GM13977 (cell line): ENCODE measurements around the gene KCNQ1.

Experiments used
- DNase-seq: peaks from one replicate; pipeline ENCODE4 v3.0.0; 2012; ENCODE audit warnings: low spot score
- in situ Hi-C: fragments of 300-500 bp; cut with MboI; formaldehyde crosslinking; loops from one replicate; pipeline ENCODE4 v1.12.0; 2022; ENCODE audit warnings: low sequenced_read_pairs, low pct_unique_long_range_greater_than_20kb, mixed read lengths, inconsistent platforms; ENCODE audit not compliant: unreplicated experiment
- TF ChIP-seq, protein P1 (sequence below): IDR thresholded peaks from 2 replicates; pipeline ENCODE4 v1.5.1; 2012; ENCODE audit warnings: mild to moderate bottlenecking, control low read depth; ENCODE audit not compliant: insufficient read depth; ENCODE audit errors: extremely low read depth, missing control alignments

Gene KCNQ1

DNA sequence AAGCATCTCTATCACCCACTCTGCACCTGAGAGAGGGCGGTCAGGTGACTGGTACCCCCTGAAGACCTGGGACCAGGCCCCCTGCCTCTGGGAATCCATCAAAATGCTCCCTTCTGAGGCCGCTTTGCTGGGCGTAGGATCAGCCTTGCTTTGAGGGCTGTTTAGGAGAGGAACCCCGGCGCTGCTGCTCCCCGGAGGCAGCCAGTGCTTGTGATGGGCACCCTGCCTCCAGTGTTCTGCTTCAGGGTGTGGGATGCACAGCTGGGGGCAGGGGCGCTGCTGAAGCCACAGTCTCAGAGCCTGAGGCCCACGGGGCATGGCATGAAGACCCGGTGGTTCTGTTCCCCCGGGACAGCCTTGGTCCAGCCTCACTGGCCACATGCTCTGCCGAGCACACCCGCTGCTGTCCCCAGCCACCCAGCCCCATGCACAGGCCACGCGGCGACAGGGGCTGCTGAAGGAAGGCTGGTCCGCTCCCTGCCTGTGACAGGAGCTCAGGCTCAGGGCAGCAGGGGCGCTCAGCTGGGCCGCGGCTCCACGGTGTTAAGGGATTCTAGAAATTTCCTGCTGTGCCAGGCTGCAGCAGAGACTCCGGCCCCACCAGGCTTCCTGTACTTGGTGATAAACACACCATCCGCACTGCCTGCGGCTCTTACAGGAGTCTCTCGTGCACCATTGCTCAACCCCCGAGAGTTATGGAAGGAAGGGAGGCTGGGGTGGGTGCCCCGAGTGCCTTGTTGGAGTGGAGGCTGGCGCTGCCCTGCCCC is 91.0 kb downstream of the KCNQ1 start:
- in situ Hi-C loops = loop anchor here (10.0 kb wide), 1 partner anchor 359 kb away; no protein-coding TSS in a partner anchor
- TF ChIP-seq, protein P1, sequence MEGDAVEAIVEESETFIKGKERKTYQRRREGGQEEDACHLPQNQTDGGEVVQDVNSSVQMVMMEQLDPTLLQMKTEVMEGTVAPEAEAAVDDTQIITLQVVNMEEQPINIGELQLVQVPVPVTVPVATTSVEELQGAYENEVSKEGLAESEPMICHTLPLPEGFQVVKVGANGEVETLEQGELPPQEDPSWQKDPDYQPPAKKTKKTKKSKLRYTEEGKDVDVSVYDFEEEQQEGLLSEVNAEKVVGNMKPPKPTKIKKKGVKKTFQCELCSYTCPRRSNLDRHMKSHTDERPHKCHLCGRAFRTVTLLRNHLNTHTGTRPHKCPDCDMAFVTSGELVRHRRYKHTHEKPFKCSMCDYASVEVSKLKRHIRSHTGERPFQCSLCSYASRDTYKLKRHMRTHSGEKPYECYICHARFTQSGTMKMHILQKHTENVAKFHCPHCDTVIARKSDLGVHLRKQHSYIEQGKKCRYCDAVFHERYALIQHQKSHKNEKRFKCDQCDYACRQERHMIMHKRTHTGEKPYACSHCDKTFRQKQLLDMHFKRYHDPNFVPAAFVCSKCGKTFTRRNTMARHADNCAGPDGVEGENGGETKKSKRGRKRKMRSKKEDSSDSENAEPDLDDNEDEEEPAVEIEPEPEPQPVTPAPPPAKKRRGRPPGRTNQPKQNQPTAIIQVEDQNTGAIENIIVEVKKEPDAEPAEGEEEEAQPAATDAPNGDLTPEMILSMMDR = no peak
- no peak for DNase-seq

DNA sequence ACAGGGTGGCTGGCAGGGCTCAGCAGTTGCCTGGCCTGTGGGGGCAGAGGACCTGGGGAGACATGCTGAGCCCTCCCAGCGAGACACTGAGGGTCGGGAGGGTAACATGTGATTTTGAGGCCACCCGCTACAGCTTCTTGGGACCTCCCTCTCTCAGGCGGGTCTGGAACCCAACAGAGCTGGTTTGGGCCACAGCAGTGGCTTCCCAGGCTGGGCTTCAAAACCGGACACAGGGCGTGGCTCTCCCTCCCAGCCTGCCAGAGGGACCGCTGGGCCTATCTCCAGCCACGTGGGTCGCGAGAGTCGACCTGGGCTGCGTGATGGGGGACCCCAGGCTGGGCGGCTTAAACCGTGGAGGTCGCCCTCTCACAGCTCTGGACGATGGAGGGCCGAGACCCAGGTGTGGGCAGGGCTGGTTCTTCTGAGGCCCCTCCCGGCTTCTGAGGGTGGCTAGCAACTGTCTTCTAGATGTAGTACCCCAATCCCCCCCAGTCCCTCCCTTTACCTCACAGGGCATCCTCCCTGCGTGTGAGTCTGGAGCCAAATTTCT is 91.7 kb downstream of the KCNQ1 start:
- no peak for DNase-seq
- in situ Hi-C loops = loop anchor here (10.0 kb wide), 1 partner anchor 358 kb away; no protein-coding TSS in a partner anchor
- TF ChIP-seq, protein P1 = no peak

GRCh38 chr11:2537010-2537705 is 92.3 kb downstream of the KCNQ1 start:
- in situ Hi-C loops = loop anchor here (10.0 kb wide), 1 partner anchor 358 kb away; no protein-coding TSS in a partner anchor

GRCh38 chr11:2537896-2538724 is 93.3 kb downstream of the KCNQ1 start:
- in situ Hi-C loops = loop anchor here (10.0 kb wide), 1 partner anchor 357 kb away; no protein-coding TSS in a partner anchor
- TF ChIP-seq, protein P1 = no peak
- no peak for DNase-seq

More at GRCh38 chr11:2537010-2537705, 92.3 kb downstream of the KCNQ1 start:
- TF ChIP-seq, protein P1 = no peak
- DNase-seq = no peak

DNA sequence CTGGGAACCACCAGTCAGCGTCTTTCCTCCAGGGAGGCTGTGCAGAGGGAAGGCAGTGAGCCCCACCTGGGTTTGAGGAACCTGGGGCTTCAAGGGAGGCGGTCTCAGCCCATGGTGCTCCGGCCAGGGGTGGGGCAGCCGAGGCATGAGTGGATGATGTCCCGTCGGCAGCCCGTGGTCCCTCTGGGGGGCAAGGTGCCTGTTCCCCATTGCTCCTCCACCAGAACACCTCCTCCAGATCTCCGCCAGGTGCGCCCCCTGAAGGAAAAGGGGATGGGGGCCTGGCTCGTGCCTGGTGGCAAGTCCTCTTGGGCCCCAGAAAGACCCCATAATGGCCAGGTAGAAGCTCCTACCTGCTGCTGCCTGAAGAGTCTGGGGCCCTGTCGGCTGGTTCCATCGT is 94.1 kb downstream of the KCNQ1 start:
- TF ChIP-seq, protein P1 = no peak
- DNase-seq = no peak
- in situ Hi-C loops = loop anchor here (10.0 kb wide), 1 partner anchor 356 kb away; no protein-coding TSS in a partner anchor
